ENCODE data around the gene NBEA.
"Not testable (repeated sequence)": the region's sequence is repeated elsewhere in the genome, so short reads cannot be mapped to it uniquely, and the experiment has no call there.

Gene NBEA

DNA sequence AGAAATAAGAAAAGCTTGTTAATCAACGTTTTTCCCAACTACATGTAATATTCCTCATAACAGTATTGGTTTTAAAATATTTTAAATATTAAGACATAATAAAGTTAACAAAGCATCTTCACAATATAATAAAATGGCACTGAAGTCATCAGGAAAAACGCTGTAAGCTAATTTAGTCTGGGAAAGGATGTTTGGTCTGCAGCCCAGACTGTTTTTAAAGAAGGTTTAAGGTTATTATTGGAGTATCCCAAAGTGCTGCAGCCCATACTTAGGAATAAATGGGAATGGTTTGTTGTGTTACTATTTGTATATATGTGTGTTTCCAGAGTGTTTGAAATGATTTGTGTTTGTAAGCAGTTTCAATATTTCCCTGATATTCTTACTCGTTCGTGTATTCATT, 727.3 kb downstream of the NBEA start:
- TF ChIP-seq, protein P1, sequence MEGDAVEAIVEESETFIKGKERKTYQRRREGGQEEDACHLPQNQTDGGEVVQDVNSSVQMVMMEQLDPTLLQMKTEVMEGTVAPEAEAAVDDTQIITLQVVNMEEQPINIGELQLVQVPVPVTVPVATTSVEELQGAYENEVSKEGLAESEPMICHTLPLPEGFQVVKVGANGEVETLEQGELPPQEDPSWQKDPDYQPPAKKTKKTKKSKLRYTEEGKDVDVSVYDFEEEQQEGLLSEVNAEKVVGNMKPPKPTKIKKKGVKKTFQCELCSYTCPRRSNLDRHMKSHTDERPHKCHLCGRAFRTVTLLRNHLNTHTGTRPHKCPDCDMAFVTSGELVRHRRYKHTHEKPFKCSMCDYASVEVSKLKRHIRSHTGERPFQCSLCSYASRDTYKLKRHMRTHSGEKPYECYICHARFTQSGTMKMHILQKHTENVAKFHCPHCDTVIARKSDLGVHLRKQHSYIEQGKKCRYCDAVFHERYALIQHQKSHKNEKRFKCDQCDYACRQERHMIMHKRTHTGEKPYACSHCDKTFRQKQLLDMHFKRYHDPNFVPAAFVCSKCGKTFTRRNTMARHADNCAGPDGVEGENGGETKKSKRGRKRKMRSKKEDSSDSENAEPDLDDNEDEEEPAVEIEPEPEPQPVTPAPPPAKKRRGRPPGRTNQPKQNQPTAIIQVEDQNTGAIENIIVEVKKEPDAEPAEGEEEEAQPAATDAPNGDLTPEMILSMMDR (conservative IDR thresholded peaks at IDR 0.05; ENCODE audit: low read length) = no peak
- H3K4me3 ChIP-seq (ENCODE audit: low read length) = no peak overlapping the region
- no peak for DNase-seq (ENCODE audit: low read depth)

DNA sequence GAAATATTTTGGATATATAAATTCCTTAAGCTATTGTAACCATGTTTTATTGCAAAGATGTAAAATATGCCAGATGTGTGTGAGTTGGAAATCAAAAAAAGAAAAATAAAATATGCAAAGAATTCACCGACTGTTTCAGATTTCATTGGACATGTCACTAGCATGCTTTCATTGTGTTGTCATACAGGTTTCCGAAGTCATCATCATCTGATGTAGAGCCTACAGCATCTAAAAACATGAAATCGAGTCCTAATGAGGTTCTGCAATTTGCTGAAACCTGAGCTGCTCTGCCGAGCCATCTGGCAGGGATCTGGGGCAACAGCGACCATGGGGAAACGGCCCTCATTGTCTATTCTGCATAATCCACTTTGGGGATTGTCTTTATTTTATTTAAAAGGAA, 730.5 kb downstream of the NBEA start:
- DNase-seq (ENCODE audit: low read depth) = peak; percentile 92
- TF ChIP-seq, protein P1 (conservative IDR thresholded peaks at IDR 0.05; ENCODE audit: low read length) = no peak
- H3K4me3 ChIP-seq (ENCODE audit: low read length) = no peak overlapping the region

DNA sequence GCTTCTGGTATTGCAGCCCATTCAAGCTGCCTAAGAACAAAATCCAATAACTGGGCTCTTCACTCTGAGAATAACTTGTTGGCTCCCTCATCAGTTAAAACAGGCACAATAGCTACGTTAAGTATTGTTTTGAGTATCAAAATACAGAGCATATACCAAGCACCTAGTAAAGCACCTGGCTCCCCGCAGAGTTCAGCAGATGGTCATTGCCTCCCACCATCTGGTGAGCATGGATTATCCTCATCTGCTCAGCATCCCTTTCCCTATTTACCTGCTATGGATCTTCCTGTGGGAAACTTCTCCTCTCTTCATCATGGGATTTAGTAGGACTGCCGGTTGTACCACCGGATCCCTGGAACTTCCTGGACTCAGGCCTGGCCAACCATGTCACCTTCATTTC, 733.6 kb downstream of the NBEA start:
- DNase-seq (ENCODE audit: low read depth) = no peak
- no peak overlapping the region for H3K4me3 ChIP-seq (ENCODE audit: low read length)
- TF ChIP-seq, protein P1 (conservative IDR thresholded peaks at IDR 0.05; ENCODE audit: low read length) = no peak

DNA sequence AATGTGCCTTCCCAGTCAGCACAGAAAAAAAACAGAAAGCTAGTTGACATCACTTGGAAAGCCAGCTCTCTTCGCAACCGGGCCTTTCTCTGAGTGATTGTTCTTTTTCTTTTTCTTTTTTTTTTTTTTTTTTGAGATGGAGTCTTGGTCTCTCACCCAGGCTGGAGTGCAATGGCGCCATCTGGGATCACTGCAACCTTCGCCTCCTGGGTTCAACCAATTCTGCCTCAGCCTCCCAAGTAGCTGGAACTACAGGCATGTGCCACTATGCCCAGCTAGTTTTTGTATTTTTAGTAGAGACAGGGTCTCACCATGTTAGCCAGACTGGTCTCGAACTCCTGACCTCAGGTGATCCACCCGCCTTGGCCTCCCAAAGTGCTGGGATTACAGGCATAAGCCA, 735.8 kb downstream of the NBEA start:
- not testable (repeated sequence) for DNase-seq (ENCODE audit: low read depth); H3K4me3 ChIP-seq (ENCODE audit: low read length)

DNA sequence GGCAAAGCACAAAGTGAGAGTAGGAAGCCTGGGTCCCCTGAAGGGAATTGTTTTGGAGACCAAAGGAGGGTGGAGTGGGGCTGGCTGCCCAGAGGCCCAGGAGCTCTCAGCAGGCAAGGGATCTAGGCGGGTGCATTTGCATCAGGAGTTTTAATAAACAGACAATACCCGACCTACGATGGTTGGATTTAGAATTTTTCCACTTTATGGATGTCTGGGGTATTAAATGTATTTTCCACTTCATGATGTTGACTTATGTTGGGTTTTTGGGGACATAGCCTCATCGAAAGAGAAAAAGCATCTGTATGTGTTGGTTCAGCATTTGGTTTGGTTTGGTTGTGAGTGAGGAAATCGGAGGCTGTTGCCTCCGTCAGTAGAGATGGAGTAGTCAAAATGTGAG, 739.6 kb downstream of the NBEA start:
- TF ChIP-seq, protein P1 (conservative IDR thresholded peaks at IDR 0.05; ENCODE audit: low read length) = no peak
- H3K4me3 ChIP-seq (ENCODE audit: low read length) = no peak overlapping the region
- no peak for DNase-seq (ENCODE audit: low read depth)

DNA sequence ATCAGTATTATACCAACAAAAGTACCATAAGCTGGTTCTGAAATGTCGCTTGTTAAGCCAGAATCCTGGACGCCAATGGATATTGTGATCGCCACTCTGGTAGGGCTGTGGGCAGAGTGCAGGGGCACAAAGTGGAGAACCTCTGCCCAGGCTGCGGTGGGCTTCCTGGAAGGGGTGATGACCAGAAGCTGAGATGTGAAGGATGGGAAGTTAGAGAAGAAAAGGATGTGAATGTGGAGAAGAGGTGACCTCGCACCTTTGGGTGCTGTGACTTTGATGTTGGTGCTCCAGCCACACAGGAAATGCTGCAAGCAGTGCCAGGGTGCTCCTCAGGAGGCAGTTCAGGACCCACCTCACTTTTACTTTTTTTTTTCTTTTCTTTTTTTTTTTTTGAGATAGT, 742.4 kb downstream of the NBEA start:
- TF ChIP-seq, protein P1 (conservative IDR thresholded peaks at IDR 0.05; ENCODE audit: low read length) = no peak
- H3K4me3 ChIP-seq (ENCODE audit: low read length) = no peak overlapping the region
- DNase-seq (ENCODE audit: low read depth) = no peak

DNA sequence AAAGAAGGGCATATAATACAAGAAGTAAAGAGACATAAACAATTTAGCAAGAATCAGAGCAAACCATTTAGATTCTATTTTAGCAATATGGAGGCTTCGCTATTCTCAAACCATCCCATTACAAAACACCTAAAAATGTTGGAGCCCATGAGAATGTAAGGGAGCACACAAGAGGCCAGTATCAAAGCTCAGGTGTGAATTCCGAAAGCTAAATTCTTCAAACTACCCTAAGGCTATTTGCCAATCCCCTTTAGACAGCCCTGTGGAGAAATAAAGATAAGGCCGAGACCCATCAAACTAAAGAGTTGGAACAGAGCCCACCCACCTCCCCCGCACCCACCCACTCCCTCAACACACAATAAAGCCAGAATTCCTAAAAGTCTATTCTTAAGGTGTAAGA, 745.3 kb downstream of the NBEA start:
- DNase-seq (ENCODE audit: low read depth) = no peak
- TF ChIP-seq, protein P1 (conservative IDR thresholded peaks at IDR 0.05; ENCODE audit: low read length) = no peak

DNA sequence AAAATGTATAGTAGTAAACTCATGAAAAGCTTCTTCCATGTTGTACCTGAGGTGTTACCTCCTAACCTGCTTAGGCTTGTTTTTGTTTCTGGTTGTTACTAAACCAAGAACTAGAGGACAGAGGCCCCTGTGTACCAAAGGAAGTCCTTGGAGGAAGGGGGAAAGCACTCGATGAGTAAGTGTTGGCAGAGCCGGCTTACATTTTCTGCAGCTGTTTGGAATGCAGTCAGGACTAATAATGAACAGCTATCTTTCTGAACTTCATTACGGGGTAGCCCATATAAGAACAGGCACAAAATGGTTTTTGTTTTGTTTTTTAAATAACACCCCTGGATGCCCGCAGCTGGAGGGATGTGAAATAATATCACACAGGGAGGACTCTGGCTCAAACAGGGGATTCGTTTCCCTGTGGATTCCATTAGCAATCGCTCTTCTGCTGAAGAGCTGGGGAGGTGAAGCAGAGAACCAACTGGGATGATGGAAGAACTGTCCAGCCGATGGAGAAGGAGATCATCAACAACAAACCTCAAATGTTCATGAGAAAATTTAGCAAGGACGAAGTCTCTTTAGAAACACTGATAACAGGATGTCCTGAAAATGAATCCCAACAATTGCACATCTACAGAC, 748.6 kb downstream of the NBEA start:
- DNase-seq (ENCODE audit: low read depth) = peak; percentile 63
- no peak overlapping the region for H3K4me3 ChIP-seq (ENCODE audit: low read length)
- TF ChIP-seq, protein P1 (conservative IDR thresholded peaks at IDR 0.05; ENCODE audit: low read length) = no peak

More for the DNA sequence above, 745.3 kb downstream of the NBEA start:
- no peak overlapping the region for H3K4me3 ChIP-seq (ENCODE audit: low read length)
